GM18502 (cell line): ENCODE measurements around the gene IKZF2.

Experiments
- ATAC-seq: cut with Tn5 transposase; IDR thresholded peaks from one replicate; pipeline ENCODE4 v1.9.1; 2021; ENCODE audit warnings: mild to moderate bottlenecking; ENCODE audit not compliant: unreplicated experiment, poor library complexity

Gene IKZF2

GRCh38 chr2:213156717-213157116, 5.3 kb upstream of the IKZF2 start:
- ATAC-seq: no peak

DNA sequence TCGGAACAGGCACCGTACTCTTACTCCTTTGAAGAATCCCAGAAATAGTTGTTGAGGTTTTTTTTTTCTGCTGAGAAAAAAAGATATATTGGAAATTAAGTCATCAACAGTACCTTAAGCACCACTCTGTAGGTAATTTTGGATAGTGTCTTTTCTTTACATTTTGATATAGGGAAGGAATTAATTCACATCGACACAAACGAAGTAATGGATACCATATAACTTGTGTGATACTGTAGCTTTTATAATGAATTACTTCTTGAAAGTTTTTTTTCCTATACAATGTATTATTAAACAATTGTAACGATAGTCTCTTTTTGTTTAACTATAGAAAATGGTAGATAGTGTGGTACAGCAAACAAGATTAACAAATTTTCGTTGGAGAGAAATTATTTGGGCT, 1.5 kb upstream of the IKZF2 start:
- ATAC-seq: no peak

- ATAC-seq: peak; percentile 27
Measured at GRCh38 chr2:213152065-213152794, 818 bp upstream of the IKZF2 start.

- no peak for ATAC-seq
Measured at GRCh38 chr2:213150315-213151097, 906 bp downstream of the IKZF2 start.

GRCh38 chr2:213149949-213150314, 1.5 kb downstream of the IKZF2 start:
- no peak for ATAC-seq

DNA sequence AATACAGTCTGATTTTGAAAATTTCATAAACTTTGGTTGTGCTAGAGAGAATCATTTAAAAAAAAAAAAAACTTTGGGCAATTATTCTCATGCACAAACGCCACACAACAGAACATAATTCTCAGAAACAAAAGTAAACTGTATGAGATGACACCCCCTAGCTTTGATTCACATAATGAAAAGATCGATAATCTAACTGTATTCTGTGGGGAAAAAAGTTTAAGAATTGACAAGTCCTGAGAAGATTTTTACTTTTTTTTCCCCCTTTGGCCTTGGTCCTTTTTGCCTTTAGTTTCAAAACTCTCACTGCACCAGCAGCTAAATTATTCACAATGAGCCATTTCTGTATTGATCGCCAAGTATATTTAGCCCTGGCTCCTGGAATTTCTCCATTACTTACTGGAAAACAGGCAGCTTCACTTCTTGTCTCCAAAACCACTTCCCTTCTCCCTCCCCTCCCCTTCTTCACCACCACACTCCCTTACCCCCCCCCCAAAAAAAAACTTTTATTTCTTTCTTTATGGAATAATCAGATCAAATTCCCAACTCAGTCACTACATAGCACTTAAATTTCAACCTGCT, 2.0 kb downstream of the IKZF2 start:
- ATAC-seq: no peak

DNA sequence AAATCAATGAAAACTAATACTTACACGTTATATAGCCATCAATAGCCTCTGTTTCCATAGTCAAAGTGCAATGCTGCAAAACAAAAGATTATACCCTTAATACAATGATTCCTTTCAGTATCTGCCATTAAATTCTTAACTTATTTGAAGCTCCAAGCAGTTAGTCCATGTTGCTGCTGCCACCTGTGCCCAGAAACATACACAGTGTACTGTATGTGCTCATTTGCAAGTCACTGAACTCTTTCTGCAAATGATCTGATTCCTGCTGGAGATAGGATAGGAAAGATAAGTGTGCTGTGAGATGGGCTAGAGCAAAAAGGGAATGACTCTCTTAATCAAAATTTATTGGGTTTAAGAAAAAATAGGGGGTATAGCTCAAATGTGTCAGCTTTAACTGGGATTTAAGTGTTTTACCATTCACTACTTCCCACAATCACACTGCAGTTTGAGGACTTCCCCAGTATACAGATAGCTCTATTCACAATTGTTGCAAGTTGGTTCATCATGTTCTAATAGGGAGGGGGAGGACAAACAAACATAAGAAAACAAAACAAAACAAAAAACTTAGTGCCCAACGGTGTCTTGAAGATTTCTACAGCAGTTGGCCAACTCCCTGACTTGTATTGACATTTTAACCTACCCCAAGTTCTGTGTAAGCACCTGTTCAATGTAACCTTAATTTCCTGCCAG, 2.7 kb downstream of the IKZF2 start:
- no peak for ATAC-seq

- no peak for ATAC-seq
Measured at GRCh38 chr2:213147538-213147937, 3.9 kb downstream of the IKZF2 start.

DNA sequence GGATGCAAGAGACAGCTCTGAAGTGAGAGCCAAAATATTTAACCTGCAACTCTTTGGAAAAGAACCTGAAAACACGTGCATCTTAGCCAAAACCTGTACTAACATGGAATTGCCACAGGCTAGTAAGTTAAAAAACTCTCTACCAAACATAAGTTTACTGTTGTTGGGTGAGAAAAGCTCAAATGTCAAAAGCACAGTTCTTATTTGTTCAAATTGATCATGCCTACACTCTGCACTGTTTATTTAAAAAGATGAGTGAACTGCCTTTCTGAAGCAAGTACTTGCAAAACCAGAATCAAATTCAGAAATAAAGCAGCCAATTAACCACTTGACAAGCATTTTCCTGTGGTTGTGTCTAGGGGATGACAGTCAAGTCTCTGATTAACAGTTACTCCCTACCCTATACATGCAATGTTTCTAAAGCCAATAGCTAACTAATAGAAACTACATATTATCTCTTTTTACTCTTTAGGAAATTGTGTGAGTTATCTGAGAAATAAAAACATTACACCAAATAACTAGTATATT, 5.6 kb downstream of the IKZF2 start:
- ATAC-seq: no peak

DNA sequence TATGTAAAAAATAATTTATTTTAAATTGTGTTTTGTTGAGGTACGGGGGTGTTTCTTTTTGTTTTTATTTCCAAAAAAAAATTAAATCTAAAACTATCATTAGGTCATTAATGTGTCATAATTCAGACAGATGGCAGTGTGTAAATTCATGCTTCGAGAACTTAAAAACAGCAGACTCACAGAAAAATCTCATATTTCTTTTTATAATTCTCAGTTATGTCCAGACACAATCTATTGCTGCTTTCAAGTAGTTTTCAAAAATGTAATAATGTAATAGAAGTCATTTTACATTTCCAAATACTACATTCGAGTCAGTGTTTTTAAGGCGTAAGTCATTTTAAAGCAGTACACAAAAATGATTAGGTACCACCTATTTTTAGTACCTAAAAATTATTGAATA, 14.3 kb downstream of the IKZF2 start:
- ATAC-seq: no peak

- ATAC-seq: no peak
Measured at GRCh38 chr2:213129311-213129710, 22.1 kb downstream of the IKZF2 start.

GRCh38 chr2:213125646-213126347, 25.6 kb downstream of the IKZF2 start:
- no peak for ATAC-seq

- ATAC-seq: no peak
Measured at GRCh38 chr2:213122725-213123124, 28.7 kb downstream of the IKZF2 start.

DNA sequence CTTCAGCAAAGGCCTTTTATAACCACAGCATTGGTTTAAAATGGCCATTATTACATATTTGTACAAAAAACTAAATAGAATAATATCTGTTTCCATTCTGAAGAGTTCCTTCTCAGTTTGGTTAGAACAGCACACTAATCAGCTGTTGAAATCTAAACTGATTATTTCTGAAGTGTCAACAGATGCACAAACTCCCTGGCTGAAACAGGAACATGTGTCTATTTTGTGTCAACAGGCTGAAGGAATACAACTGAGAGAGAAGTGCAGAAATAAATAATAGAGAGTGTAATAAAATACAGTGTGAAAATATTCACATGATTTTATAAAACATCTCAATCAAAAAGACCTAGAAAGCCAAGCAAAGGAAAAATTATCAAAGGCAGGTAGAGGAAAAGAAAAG, 29.7 kb downstream of the IKZF2 start:
- no peak for ATAC-seq

- ATAC-seq: peak; percentile 76
Measured at GRCh38 chr2:213119061-213119809, 32.2 kb downstream of the IKZF2 start.

GRCh38 chr2:213108308-213108707, 43.1 kb downstream of the IKZF2 start:
- no peak for ATAC-seq

DNA sequence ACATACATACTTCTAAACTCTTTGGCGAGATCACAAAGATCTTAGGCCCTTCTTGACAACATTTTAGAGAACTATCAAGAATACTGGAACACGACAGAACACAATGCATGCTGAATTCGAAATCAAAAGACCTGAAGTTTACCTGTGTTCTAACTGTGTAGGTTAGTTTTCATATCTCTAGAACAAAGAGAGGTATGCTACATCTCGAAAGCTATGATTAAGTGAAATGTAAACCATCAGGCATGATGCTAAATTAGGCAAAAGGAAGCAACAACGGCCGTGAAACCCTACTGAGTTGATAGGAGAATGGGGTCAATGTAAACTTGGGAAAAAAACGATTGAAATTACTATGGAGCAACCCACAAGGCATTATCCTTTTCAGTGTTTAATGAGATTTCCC, 43.7 kb downstream of the IKZF2 start:
- ATAC-seq: no peak

DNA sequence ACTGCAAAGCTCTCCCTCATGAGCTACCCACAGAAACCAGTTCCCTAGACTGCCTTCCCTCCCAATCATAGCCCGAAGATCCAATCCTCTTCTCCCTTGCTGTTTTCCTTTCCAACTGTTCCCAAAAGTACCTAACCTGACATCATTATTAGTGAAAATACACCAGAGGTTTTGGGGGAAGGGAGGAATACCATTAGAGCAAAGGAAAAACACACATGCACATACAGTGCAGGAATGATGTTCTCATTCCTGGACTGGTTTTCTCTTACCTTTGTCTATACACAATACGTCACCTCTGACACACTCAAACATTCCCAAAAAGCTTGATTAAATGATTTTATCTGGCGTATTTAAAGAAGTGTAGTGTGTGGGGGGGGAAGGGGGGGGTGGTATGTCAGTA, 46.2 kb downstream of the IKZF2 start:
- no peak for ATAC-seq

GRCh38 chr2:213104903-213105202, 46.6 kb downstream of the IKZF2 start:
- no peak for ATAC-seq
